Ectodermal cell (in vitro differentiated cells): ENCODE results near the gene METTL17.

Experiments used
- H3K27ac ChIP-seq: 2 replicates; pipeline ENCODE4 v1.7.0; 2013; ENCODE audit warnings: mild to moderate bottlenecking, low read depth, low read length; ENCODE audit not compliant: insufficient read depth, poor library complexity, severe bottlenecking
- H3K27me3 ChIP-seq: 2 replicates; pipeline ENCODE4 v1.7.0; 2013; ENCODE audit warnings: mild to moderate bottlenecking, low read length; ENCODE audit not compliant: insufficient read depth, control insufficient read depth, poor library complexity, severe bottlenecking
- H3K36me3 ChIP-seq: one replicate; pipeline ENCODE4 v1.7.0; 2013; ENCODE audit warnings: low read length; ENCODE audit not compliant: control insufficient read depth, insufficient read depth
- H3K4me1 ChIP-seq: one replicate; pipeline ENCODE4 v1.7.0; 2013; ENCODE audit warnings: low read length; ENCODE audit not compliant: control insufficient read depth, insufficient read depth
- H3K4me3 ChIP-seq: 2 replicates; pipeline ENCODE4 v1.7.0; 2013; ENCODE audit warnings: low read depth, low read length, control low read depth; ENCODE audit not compliant: insufficient read depth
- H3K9me3 ChIP-seq: 2 replicates; pipeline ENCODE4 v1.7.0; 2013; ENCODE audit warnings: mild to moderate bottlenecking, low read length, moderate library complexity; ENCODE audit not compliant: control insufficient read depth
- WGBS, 2 experiments: methylation state at CpG; one replicate each; pipeline ENCODE4 v1.1.7; 2013; ENCODE audit warnings: missing lambda C conversion rate in 2 of 2; 5-methylcytosine and 5-hydroxymethylcytosine counted together

Gene METTL17

DNA sequence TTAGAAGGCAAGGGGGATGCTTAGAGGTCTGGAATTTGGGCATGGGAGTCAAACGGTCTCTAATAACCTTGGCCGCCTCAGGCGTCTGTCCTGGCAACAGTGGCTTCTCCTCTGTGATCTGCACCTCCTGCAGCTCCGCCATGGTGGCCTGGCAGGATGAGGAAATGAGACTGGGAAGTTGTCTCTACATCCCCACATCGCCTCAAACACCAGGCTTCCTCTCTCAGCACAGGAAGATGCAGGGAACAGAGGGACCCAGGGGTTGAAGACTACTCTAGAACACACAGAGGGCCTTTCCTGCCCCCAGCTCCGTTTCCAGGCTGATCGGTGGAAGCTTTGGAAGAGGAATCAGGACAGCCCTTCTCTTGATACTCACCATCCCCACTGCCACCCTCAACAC, 33.4 kb downstream of the METTL17 start:
- no peak overlapping the region for H3K27ac ChIP-seq
- 88 to 90% methylated on average over 7 of the region's 7 CpGs for WGBS, 2 experiments
- H3K9me3 ChIP-seq, result no peaks in the 10 kb centered on the region
- H3K36me3 ChIP-seq, result no peaks in the 10 kb centered on the region
- H3K27me3 ChIP-seq, result peaks cover 58% of the 10 kb centered on the region
- H3K4me1 ChIP-seq, result peaks cover 16% of the 10 kb centered on the region
- no peak overlapping the region for H3K4me3 ChIP-seq

DNA sequence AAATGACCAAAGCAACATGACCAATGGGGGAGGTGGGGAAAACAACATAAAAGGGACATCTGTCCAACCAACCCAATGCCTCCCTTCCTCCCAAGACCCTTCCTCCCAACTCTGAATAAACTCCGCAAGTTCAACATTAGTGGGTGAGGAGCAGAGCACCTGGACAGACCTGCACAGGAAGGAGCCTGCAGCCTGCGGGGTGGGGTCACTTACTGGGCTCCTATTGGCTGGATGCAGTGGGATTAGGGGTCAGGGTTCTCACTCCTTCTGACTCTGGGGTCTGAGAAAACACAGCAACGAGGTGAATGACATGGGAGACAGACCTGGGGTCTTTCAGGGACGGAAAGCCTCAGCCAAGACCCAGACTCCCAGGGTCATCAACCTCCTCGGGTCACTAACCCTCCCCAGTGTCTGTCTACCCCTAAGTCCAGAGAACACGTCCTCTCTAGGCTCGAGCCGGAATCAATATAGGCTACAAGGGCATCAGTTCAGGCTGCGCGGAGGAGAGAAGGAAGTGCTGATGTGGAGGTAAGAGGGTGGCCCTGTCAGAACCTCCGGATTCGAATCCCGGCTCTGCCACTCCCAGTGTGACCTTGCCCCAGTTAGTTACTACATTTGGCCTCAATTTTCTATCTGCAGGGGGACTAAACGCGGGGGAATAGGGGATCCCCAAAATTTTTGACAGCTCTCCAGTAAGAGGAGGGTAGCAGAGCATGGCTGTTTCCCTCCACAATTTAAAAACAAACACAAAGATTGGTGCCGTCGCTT, 34.2 kb downstream of the METTL17 start:
- 32 to 36% methylated on average over 17 of the region's 17 CpGs for WGBS, 2 experiments
- H3K27ac ChIP-seq, result no peak overlapping the region
- H3K9me3 ChIP-seq, result no peaks in the 10 kb centered on the region
- peaks cover 16% of the 10 kb centered on the region for H3K4me1 ChIP-seq
- peak overlapping the region; percentile 46 for H3K4me3 ChIP-seq
- H3K36me3 ChIP-seq, result no peaks in the 10 kb centered on the region
- peaks cover 58% of the 10 kb centered on the region for H3K27me3 ChIP-seq

DNA sequence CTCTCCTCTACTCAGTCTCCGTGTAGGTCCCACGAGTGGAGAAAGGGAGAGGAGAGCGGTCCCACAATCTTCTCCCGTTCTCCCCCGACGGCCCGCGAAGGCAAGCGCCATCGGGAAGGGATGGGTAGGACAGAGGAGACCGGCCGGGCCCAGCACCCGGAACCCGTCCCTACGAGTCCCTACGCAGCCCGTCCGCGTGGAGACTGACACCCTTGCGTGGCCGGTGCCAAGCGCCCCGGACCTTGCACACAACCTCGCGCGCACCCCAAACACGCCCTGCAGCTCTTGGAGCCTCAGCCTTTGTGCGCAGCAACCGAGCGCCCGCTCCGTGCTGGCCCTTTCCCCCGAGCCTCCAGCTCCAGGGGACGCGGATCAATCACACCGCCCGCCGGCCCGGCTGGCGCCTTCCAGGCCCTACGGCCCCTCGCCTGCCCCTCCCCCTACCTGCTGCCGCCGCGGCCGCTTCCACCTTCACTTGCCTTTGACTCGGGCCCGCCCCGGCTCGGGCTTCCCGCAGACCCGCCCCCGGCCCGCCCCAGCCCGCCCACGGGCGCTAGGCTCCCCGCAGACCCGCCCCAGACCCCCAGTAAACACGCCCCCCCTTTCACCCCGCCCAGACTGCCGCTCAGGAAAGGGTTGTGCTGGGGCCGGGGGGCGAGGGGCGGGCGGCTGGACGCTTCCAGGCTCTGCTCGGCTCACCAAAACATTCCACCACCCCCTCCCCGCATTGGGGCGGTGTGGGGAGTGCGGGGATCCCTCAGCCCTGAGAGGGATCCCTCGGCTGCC, 35.0 kb downstream of the METTL17 start, which contains the start of gene NDRG2:
Gene NDRG2, minus strand, starts transcription at position 477 of the 786 bp plus-strand sequence. CDS start 1,746 bp downstream, outside the sequence.
- Histone ChIP-seq H3K27me3 (peaks cover 58% of the 10 kb centered on the region), H3K4me1 (peaks cover 16% of the 10 kb centered on the region), H3K9me3 (no peaks in the 10 kb centered on the region), H3K36me3 (no peaks in the 10 kb centered on the region), H3K4me3 (peak within 1 kb of the TSS; percentile 46), H3K27ac (no peak within 1 kb of the TSS)
- 1% methylated on average over 63 to 71 of the region's 72 CpGs for WGBS, 2 experiments

DNA sequence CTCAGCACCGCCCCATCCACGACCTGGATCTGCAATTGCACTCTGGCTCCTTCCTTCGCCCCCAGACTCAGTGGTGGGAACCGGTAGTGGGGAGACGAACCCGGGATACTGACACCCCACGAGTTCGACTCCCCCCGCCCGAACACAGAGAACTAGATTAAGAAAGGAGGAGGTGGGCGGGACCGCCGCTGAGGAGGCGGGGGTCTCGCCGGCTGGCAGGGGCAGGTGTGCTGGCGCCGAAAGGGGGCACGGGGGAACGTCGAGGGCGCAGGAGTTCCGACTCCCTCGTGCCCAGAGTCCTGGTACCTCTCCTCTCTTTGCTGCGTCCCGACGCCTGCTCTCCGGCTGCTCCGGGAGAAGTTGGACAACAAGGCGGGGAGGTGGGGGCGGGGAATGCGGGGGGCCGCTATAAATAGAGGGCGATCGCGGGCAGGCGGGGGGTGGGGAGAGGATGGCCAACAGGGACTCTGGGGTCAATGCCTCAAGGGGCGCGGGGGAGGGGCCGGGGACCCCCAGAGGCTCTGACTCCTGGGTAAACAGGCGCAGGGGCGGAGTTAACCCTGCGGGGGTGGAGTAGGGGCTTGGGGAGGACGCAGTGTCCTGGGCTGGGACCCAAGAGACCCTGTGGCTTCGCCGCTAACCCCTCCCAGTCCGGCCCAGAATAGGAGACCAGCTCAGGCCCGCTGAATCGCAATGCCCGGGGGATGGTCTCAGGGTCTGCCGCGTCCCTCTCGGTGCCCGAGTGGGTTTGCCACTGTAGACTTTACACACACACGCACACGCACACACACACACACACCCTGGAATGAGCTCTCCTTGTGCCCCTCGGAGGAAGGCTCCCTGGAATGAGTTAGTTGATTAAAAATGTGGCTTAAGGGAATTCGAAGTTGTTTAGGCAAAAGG, 35.8 kb downstream of the METTL17 start:
- Histone ChIP-seq H3K36me3 (no peaks in the 10 kb centered on the region), H3K27me3 (peaks cover 58% of the 10 kb centered on the region), H3K27ac (no peak overlapping the region), H3K4me3 (peak overlapping the region; percentile 46), H3K4me1 (peaks cover 16% of the 10 kb centered on the region), H3K9me3 (no peaks in the 10 kb centered on the region)
- 1% methylated on average over 51 to 54 of the region's 58 CpGs for WGBS, 2 experiments

DNA sequence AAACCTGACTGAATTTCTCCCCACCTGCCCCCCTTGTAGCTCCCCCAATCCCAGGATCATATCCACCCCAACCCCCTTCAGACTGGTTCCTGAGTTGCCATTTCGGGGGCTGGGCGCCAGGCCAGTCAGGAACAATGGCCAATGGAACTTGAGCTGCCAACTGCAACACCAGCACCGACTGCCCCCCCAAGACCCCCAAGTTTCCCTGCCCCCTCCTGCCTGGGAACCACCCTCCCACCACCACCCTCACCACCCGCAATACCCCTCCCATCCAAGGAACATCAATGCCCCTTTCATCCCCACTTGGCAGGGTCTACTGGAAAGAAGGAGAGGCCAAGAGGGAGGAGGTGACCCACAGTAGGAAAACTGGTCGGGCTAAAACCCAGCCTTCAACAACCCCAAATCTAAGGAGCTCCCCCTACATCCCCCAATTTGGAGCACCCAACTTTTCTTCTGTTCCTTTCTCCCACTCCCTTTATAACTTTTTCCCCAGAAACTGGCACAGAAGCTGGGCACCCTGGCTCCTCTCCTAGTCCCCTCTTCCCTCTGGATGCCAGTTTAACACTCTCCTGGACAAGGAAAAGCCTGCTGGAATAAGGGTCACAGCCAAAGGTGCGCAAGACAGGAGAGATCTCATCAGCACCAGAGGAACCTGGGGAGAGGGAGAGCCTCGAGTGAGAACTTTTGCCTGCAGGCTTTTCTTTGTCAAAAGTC, 36.7 kb downstream of the METTL17 start:
- H3K27me3 ChIP-seq, result peaks cover 57% of the 10 kb centered on the region
- no peak overlapping the region for H3K27ac ChIP-seq
- H3K4me3 ChIP-seq, result no peak overlapping the region

DNA sequence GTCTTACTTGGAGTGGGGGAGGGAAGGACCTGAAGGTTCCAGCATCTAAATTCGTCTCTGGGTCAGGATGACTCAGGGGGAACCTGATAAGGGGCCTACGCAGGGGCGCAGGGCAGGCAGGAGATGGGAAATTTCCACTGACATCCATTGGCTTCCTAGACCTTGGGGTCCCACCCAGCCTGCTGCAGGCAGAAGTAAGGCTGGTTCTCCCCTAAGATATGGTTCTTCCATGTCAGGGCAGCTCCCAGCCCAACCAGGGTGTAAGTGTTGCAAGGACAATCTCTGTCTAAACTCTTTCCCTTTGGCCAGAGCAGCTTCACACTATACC, 37.2 kb downstream of the METTL17 start:
- 49 to 55% methylated on average over 3 of the region's 3 CpGs for WGBS, 2 experiments
- H3K4me1 ChIP-seq, result peaks cover 16% of the 10 kb centered on the region
- H3K27me3 ChIP-seq, result peaks cover 52% of the 10 kb centered on the region
- no peaks in the 10 kb centered on the region for H3K36me3 ChIP-seq
- H3K9me3 ChIP-seq, result no peaks in the 10 kb centered on the region
- H3K4me3 ChIP-seq, result no peak overlapping the region
- H3K27ac ChIP-seq, result no peak overlapping the region

More for the DNA sequence above, 36.7 kb downstream of the METTL17 start:
- 56 to 58% methylated on average over 6 to 7 of the region's 7 CpGs for WGBS, 2 experiments
- no peaks in the 10 kb centered on the region for H3K9me3 ChIP-seq
- H3K4me1 ChIP-seq, result peaks cover 16% of the 10 kb centered on the region
- no peaks in the 10 kb centered on the region for H3K36me3 ChIP-seq

DNA sequence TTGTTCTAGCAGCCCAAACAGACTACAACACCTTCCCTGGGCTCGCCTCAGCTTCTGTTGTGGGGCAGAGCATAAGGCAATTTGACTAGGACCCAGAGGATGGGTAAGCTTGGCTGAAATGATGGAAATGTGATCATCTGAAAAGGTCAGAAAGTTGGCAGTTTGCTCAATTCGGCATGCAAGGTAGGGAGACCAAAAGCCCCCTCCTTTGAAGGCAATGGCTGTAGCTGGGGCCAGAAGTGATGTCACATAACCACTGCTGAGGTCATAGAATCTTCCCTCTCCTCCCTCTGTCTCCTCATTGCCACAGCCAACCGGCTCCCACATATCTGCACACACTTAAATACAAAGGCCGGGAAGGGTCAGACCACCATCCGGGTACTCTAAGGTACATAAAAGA, 40.1 kb downstream of the METTL17 start, which contains the start of gene TPPP2:
Gene TPPP2, plus strand, starts transcription at position 301 of the 400 bp plus-strand sequence. CDS start 365 bp downstream, outside the sequence.
- Histone ChIP-seq H3K4me1 (peaks cover 12% of the 10 kb centered on the region), H3K36me3 (no peaks in the 10 kb centered on the region), H3K27ac (no peak within 1 kb of the TSS), H3K4me3 (no peak within 1 kb of the TSS), H3K9me3 (no peaks in the 10 kb centered on the region), H3K27me3 (peaks cover 22% of the 10 kb centered on the region)
- 86 to 98% methylated on average over 5 of the region's 5 CpGs for WGBS, 2 experiments

DNA sequence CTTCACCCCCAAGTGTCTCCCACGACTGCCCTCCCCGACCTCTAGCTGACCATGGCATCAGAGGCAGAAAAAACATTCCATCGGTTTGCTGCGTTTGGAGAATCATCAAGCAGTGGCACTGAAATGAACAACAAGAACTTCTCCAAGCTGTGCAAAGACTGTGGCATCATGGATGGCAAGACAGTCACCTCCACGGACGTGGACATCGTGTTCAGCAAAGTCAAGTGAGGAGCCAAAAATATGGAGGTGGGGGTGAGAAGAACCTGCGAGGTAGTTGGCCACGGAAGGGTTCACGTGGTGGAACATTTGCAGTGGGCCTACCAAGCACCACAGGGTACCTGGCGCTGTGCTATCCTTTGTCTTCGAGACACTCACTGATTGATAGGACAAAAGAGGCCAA, 40.8 kb downstream of the METTL17 start:
- peaks cover 16% of the 10 kb centered on the region for H3K27me3 ChIP-seq
- 90 to 92% methylated on average over 12 of the region's 12 CpGs for WGBS, 2 experiments
- no peaks in the 10 kb centered on the region for H3K9me3 ChIP-seq

DNA sequence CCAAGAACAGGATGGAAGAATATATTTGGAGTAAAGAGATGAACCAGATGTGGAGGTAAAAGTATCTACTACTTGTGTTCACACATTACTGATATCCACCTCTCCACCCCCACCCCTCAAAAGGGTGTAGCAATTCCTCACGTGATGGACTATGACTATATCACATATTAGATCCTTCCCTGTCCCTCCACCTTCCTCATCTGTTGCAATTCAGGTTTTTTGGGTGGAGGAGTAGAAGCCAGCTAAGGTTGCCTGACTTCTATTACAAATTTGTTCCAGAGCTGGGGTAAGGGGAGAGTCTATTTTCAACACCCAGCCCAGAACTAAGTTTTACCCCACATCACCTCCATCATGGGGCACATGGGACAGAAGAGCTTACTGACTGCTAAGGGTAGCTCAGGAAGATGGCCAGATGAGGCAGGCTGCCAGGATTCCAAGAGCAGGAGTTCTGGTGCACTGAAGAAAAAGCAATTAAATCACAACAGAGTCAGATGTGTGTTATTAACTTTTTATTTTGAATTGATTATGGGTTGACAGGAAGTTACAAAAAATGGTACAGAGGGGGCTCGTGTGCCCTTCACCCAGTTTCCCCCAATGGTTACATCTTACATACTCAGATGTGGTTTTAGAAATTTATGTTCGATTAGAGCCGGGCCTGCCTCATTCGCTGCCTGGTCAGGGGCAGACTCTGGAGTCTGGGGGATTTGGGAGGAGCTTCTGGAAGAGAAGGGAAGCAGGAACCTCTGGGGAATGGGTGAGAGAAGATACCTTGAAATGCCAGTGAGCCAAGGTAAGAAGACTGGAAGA, 42.7 kb downstream of the METTL17 start:
- no peak overlapping the region for H3K4me3 ChIP-seq
- 85 to 92% methylated on average over 4 to 5 of the region's 5 CpGs for WGBS, 2 experiments
- H3K27ac ChIP-seq, result no peak overlapping the region
- no peaks in the 10 kb centered on the region for H3K9me3 ChIP-seq
- no peaks in the 10 kb centered on the region for H3K36me3 ChIP-seq
- H3K27me3 ChIP-seq, result no peaks in the 10 kb centered on the region
- H3K4me1 ChIP-seq, result no peaks in the 10 kb centered on the region

More for the DNA sequence above, 40.8 kb downstream of the METTL17 start:
- H3K4me3 ChIP-seq, result no peak overlapping the region
- peaks cover 12% of the 10 kb centered on the region for H3K4me1 ChIP-seq
- H3K27ac ChIP-seq, result no peak overlapping the region
- no peaks in the 10 kb centered on the region for H3K36me3 ChIP-seq
